GM10248 (cell line): ENCODE results near the gene SNRPD3.
A peak's percentile ranks its signal among the peaks of the same experiment; 100 is the strongest.

Experiments used
- CTCF ChIA-PET: fragments of 300-600 bp; sonication (Branson Sonifier 250); formaldehyde crosslinking; extraction: SDS; loops from one replicate; lab custom pipeline; 2021; ENCODE audit warnings: antibody characterized with exemption; lab: Yijun Ruan, JAX
- POLR2A ChIA-PET: fragments of 350-650 bp; sonication (Branson Sonifier 250); formaldehyde crosslinking; extraction: SDS; loops from one replicate; lab custom pipeline; 2020; ENCODE audit warnings: antibody characterized with exemption; lab: Yijun Ruan, JAX
- DNase-seq: peaks from one replicate; pipeline ENCODE4 v3.0.0; 2012; ENCODE audit errors: extremely low spot score
- TF ChIP-seq, protein P1 (sequence below): IDR thresholded peaks from 2 replicates; pipeline ENCODE4 v1.5.1; 2012; ENCODE audit warnings: mild to moderate bottlenecking, low read depth; ENCODE audit errors: extremely low read depth, missing control alignments, control extremely low read depth

The SNRPD3 gene

DNA sequence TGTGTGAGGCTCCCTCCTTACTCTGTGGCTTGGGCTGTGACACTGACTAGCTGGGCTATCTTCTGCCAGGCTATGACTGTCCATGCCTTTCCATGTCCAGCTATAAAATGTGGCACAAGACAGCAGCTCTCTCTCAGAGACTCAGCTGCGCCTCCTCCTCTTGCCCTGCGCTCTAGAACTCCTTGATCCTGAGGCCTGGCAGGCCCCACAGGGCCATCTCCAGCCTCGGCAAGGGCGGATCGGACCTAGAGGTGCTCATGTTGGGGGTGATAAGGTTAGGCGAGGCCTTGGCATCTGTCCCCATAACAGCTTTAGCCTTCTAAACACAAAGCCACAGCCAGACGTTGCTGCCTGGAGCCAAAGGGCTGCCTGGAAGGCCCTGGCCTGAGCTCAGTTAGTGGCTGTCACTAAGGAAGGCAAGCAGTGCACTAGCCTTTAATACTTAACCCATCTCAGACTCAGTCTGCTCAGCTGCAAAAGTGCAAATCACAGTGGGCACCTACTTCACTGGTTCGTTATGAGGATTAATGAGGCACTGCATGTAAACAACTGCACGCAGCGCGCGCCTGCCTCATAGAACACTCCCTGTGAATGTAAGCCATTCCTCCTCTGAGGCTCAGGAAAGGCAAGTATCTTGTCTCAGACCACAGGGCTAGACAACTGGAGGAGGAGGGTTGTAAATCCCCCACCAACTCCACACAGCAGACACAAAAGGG is 2.0 kb upstream of the SNRPD3 start:
- CTCF ChIA-PET, result interaction anchor here (0.6 to 1.5 kb wide), 5 partner anchors 9 to 129 kb away, joined by 3 to 4 read pairs (median 3); no protein-coding TSS in a partner anchor
- no peak for DNase-seq
- POLR2A ChIA-PET, result no interaction called here
- TF ChIP-seq, protein P1, sequence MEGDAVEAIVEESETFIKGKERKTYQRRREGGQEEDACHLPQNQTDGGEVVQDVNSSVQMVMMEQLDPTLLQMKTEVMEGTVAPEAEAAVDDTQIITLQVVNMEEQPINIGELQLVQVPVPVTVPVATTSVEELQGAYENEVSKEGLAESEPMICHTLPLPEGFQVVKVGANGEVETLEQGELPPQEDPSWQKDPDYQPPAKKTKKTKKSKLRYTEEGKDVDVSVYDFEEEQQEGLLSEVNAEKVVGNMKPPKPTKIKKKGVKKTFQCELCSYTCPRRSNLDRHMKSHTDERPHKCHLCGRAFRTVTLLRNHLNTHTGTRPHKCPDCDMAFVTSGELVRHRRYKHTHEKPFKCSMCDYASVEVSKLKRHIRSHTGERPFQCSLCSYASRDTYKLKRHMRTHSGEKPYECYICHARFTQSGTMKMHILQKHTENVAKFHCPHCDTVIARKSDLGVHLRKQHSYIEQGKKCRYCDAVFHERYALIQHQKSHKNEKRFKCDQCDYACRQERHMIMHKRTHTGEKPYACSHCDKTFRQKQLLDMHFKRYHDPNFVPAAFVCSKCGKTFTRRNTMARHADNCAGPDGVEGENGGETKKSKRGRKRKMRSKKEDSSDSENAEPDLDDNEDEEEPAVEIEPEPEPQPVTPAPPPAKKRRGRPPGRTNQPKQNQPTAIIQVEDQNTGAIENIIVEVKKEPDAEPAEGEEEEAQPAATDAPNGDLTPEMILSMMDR, result peak; percentile 5

DNA sequence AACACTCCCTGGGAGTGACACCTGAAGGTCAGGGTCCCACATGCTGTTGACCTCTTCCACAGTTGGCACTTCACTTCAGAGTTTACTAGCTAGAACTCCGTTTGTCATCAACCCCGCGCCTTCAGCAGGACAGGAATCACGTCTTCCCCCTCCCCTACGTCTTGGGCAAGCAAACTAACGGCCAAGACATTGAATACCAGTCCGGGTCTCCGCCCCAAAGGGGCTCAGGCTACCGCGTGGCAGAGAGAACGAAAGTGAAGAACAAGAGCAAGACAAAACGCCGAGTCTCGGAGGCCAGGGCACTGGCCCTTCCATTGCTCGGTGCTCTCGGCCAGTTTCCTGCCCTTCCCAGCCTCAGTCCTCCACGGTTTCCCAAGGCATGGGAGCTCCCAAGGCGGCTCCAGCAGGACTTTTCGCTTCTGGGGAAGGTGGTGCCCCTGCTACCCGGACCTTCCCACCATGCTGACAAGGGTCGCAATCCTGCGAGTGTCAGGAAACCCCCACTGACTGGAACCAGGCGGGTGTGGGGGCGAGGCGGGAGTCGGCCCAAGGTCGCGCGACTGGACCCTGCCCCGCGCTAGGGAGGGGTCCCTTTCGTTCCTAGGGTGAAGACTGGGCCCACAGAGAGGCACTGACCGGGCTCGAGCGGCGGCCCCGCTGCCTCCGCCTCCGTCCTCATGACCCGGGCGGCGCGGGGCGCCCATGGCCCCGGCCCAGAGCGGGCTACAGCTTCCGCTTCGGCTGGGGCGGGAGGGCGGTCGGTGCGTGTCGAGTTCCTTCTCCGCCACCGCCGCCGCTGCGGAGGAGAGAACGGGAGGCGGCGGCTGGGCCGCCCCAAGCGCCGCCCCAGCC is 1.3 kb upstream of the SNRPD3 start, which contains the start of gene GUCD1:
TSS of gene GUCD1 (minus strand) at position 826 of the 852 bp plus-strand sequence. CDS start at position 679, 147 bp downstream.
- TF ChIP-seq, protein P1, result no peak
- peak; percentile 47 for DNase-seq
- POLR2A ChIA-PET, result interaction anchor here (0.6 to 1.6 kb wide), 6 partner anchors 9 to 200 kb away, joined by 3 to 6 read pairs (median 4); no protein-coding TSS in a partner anchor
- CTCF ChIA-PET, result interaction anchor here (1.2 to 1.5 kb wide), 3 partner anchors 10 to 117 kb away, joined by 3 to 4 read pairs (median 4); no protein-coding TSS in a partner anchor

DNA sequence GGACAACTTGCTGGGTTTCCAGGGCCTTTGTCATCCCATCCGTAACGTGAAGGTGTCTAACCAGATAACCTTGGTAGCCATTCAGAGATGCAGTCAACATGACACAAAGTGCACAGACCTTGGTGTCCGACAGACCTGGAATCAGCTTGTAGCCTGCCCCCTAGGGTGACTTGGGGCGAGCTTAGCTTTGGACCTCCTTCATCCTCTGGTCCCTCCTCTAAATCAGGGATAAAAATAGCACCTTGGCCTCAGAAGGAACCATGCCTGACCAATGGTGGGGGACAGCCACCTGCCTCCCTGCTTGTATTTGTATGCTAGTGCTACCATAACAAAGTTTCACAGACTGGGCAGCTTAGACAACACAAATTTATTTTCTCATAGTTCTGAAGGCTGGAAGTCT is 3.7 kb downstream of the SNRPD3 start:
- TF ChIP-seq, protein P1, result no peak
- POLR2A ChIA-PET, result no interaction called here
- no peak for DNase-seq
- CTCF ChIA-PET, result interaction anchor here (1.3 to 1.6 kb wide), 2 partner anchors 10 to 21 kb away, joined by 3 to 5 read pairs; no protein-coding TSS in a partner anchor

DNA sequence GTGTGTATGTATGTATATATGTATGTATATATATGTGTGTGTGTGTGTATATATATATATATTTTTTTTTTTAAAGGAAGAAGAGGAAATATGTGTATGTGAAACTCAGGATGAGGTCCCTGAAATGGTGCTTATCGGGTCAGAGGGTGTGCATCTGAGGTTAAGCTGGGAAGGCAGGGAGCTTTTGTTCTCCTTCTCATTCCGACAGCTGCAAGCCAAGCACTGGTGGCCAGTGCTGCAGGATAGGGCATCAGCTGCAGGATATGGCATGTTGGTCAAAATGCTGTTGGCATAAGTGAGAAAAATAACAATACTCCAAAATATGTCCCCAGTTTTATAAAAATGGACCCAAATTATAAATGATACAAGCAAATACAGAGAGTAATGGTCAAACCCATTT is 7.4 kb downstream of the SNRPD3 start:
- ChIA-PET POLR2A (no interaction called here), CTCF (no interaction called here)
- TF ChIP-seq, protein P1, result no peak
- DNase-seq, result no peak

DNA sequence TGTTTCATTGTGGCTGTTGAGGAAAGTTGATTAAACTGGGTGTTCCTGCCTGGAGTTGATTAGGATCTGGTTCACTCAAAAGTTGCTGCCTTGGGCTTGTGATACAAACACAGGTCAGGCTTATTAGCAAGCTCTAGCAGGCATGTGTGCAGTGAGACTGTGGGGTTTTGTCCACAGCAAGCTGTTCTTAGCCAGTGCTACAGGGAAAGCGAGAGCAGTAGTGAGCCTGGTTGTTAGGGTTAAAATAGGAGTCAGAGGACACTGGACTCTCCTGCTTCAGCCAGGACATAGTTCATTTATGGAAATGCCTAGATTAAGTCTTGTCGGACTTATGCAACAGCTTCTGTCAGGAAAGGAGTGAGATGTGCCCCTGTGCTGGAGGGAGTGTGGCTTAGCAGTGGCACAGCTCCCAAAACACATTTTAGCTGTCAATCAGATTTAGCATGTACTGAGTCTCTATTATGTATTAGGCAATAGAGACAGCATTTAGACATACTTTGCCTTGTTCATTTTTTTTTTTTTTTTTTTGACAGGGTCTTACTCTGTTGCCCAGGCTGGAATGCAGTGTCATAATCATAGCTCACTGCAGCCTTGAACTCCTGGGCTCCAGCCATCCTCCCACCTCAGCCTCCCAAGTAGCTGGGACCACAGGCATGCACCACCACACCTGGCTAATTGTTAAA is 8.7 kb downstream of the SNRPD3 start:
- no peak for DNase-seq
- ChIA-PET CTCF (interaction anchor here (1.2 to 1.5 kb wide), 2 partner anchors 12 to 20 kb away, joined by 3 read pairs; no protein-coding TSS in a partner anchor), POLR2A (no interaction called here)
- TF ChIP-seq, protein P1, result no peak
